Measurements from ENCODE around the gene RAB11FIP3.

GRCh38 chr16:454397-454940 lies 29.0 kb downstream of the RAB11FIP3 start:
- no peak for TF ChIP-seq CTCF (IDR thresholded peaks at IDR 0.05)
- no peak for TF ChIP-seq POLR2A (IDR thresholded peaks at IDR 0.05)

Data from ovary (tissue), 3 donors.